ENCODE results near the gene CPEB4.
A peak's percentile ranks its signal among the peaks of the same experiment; 100 is the strongest.

The CPEB4 gene

DNA sequence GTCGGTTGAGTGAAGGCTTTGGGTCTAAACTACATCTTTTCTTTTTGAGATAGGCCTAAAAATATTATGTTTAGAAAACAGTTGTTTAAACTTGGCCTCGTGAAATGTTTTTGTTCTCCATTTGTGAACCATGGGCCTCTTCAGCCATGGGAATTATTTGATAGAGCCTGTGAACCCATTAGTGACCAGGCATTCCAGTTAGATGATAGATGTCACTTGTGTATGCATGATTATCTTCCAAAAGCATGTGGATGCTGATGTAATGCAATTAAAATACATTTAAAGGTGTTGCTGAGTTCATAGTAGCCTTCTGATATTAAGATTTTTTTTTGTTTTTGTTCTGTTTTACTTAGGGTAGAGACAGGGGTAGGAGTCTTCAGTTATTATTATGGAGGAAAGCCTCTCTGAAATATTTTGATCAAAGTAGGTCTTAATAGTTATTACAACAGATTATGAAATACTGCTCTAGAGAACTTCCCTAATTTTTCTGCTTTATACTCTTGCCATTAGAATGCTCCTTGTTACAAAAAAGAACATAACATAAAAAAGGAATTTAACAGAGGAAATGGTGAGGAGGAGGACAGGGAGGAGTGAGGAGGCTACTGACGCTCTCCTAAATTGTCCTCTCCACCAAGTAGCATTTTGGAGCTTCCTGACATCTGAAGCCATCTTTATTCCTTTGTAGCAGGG, 32.9 kb downstream of the CPEB4 start:
- DNase-seq (ENCODE audit: low read depth in 1 of 2, low spot score in 1 of 2): no peak
- H3K4me3 ChIP-seq (replicated peaks; ENCODE audit: insufficient read depth, low read length): no peak overlapping the region
- H3K27ac ChIP-seq (replicated peaks): peak overlapping the region; percentile 99
- TF ChIP-seq SPI1 (IDR thresholded peaks at IDR 0.05; ENCODE audit: borderline replicate concordance, low read depth) (no peak), GABPA (IDR thresholded peaks at IDR 0.05; ENCODE audit: low read depth) (no peak), POLR2AphosphoS5 (IDR thresholded peaks at IDR 0.05; ENCODE audit: low read depth) (no peak)
- TF ChIP-seq, protein P1, sequence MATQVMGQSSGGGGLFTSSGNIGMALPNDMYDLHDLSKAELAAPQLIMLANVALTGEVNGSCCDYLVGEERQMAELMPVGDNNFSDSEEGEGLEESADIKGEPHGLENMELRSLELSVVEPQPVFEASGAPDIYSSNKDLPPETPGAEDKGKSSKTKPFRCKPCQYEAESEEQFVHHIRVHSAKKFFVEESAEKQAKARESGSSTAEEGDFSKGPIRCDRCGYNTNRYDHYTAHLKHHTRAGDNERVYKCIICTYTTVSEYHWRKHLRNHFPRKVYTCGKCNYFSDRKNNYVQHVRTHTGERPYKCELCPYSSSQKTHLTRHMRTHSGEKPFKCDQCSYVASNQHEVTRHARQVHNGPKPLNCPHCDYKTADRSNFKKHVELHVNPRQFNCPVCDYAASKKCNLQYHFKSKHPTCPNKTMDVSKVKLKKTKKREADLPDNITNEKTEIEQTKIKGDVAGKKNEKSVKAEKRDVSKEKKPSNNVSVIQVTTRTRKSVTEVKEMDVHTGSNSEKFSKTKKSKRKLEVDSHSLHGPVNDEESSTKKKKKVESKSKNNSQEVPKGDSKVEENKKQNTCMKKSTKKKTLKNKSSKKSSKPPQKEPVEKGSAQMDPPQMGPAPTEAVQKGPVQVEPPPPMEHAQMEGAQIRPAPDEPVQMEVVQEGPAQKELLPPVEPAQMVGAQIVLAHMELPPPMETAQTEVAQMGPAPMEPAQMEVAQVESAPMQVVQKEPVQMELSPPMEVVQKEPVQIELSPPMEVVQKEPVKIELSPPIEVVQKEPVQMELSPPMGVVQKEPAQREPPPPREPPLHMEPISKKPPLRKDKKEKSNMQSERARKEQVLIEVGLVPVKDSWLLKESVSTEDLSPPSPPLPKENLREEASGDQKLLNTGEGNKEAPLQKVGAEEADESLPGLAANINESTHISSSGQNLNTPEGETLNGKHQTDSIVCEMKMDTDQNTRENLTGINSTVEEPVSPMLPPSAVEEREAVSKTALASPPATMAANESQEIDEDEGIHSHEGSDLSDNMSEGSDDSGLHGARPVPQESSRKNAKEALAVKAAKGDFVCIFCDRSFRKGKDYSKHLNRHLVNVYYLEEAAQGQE (IDR thresholded peaks at IDR 0.05; ENCODE audit: insufficient replicate concordance, low read depth): no peak
- TF ChIP-seq, protein P2, sequence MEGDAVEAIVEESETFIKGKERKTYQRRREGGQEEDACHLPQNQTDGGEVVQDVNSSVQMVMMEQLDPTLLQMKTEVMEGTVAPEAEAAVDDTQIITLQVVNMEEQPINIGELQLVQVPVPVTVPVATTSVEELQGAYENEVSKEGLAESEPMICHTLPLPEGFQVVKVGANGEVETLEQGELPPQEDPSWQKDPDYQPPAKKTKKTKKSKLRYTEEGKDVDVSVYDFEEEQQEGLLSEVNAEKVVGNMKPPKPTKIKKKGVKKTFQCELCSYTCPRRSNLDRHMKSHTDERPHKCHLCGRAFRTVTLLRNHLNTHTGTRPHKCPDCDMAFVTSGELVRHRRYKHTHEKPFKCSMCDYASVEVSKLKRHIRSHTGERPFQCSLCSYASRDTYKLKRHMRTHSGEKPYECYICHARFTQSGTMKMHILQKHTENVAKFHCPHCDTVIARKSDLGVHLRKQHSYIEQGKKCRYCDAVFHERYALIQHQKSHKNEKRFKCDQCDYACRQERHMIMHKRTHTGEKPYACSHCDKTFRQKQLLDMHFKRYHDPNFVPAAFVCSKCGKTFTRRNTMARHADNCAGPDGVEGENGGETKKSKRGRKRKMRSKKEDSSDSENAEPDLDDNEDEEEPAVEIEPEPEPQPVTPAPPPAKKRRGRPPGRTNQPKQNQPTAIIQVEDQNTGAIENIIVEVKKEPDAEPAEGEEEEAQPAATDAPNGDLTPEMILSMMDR (IDR thresholded peaks at IDR 0.05; ENCODE audit: insufficient read depth, low read length): no peak
- H3K27me3 ChIP-seq (ENCODE audit: insufficient read depth, poor library complexity, severe bottlenecking): no peaks in the 10 kb centered on the region

DNA sequence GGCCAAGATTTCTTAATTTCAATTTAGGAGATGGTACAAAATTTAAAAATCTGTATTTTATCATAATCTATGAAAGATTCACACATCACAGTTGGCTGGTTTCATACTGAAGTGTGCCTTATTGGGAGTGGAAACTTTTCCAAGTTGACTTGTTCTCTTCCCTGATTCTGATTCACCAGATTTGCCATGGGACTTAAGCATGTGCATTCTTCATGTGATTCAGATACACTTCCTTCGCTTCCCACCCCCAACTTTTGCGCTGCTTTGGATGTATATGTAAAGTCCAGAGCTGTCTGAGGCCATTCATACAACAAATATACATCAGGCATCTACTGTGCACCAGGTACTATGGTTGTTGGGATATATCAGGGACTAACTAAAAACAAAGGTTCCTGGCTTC, 34.4 kb downstream of the CPEB4 start:
- DNase-seq (ENCODE audit: low read depth in 1 of 2, low spot score in 1 of 2): no peak
- Histone ChIP-seq H3K4me3 (replicated peaks; ENCODE audit: insufficient read depth, low read length) (no peak overlapping the region), H3K27ac (replicated peaks) (no peak overlapping the region), H3K27me3 (ENCODE audit: insufficient read depth, poor library complexity, severe bottlenecking) (no peaks in the 10 kb centered on the region)
- TF ChIP-seq SPI1 (IDR thresholded peaks at IDR 0.05; ENCODE audit: borderline replicate concordance, low read depth) (no peak), POLR2AphosphoS5 (IDR thresholded peaks at IDR 0.05; ENCODE audit: low read depth) (no peak), GABPA (IDR thresholded peaks at IDR 0.05; ENCODE audit: low read depth) (no peak)
- TF ChIP-seq, protein P2 (IDR thresholded peaks at IDR 0.05; ENCODE audit: insufficient read depth, low read length): no peak
- TF ChIP-seq, protein P1 (IDR thresholded peaks at IDR 0.05; ENCODE audit: insufficient replicate concordance, low read depth): no peak

DNA sequence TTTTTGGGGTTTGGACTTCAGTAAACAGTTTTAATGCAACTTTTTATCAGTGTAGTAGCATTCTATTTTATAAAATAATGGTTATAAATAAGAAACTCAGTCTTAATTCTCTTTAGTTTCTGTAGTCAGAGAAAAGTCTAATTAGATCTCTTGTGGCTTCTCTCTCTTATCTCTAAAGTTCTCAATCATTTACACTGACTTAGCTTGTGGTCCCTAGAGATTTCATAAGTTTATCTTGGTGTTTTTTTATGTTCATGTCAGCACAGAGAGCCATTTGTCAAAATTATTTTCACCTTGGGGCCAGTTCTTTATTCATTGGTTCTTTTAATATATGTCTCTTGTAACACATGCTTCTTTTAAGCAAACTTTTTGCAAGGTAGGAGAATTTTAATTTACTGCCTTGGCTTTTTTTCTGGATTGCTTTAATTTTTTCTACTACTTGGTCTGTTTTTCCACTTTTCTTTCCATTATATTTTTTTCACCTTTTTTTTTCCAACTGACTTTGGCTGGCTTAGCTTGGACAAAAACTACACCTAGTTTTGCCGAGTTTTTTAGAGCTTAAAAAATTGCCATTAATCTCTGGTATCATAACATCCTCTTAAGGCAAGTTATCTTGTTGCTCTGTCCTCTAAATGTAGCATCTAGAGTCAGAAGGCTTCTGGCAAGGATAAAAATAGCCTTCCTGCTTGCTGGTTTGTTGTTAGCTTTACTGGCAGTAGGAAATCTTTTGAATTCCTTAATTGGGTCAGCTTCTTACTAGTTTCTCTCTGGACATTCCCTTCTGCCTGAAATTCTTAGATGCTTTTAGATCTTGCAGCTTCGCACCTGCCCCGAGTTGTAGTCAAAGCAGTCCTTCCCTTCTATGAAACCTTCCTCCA, 35.3 kb downstream of the CPEB4 start:
- Histone ChIP-seq H3K27me3 (ENCODE audit: insufficient read depth, poor library complexity, severe bottlenecking) (no peaks in the 10 kb centered on the region), H3K4me3 (replicated peaks; ENCODE audit: insufficient read depth, low read length) (no peak overlapping the region), H3K27ac (replicated peaks) (no peak overlapping the region)
- DNase-seq (ENCODE audit: low read depth in 1 of 2, low spot score in 1 of 2): no peak
- TF ChIP-seq, protein P1 (IDR thresholded peaks at IDR 0.05; ENCODE audit: insufficient replicate concordance, low read depth): no peak
- TF ChIP-seq SPI1 (IDR thresholded peaks at IDR 0.05; ENCODE audit: borderline replicate concordance, low read depth): no peak
- TF ChIP-seq, protein P2 (IDR thresholded peaks at IDR 0.05; ENCODE audit: insufficient read depth, low read length): no peak
- no peak for TF ChIP-seq GABPA (IDR thresholded peaks at IDR 0.05; ENCODE audit: low read depth)
- no peak for TF ChIP-seq POLR2AphosphoS5 (IDR thresholded peaks at IDR 0.05; ENCODE audit: low read depth)

Measured in HL-60 (cell line).